Mucosa of descending colon (tissue), 3 donors: ENCODE measurements around the gene DPP10. TPM values are rescaled to one million over a fixed set of nuclear protein-coding genes. Genes with fewer than 3 reads are reported as not detected.
"Not testable (repeated sequence)": the region's sequence is repeated elsewhere in the genome, so short reads cannot be mapped to it uniquely, and the experiment has no call there.

Experiments
- ATAC-seq: fragments of 200-7000 bp; cut with Tn5 transposase; one replicate; pipeline ENCODE4 v1.9.1; 2020; ENCODE audit warnings: mild to moderate bottlenecking, moderate library complexity
- DNase-seq, 3 donors: peaks; one replicate each; pipeline ENCODE4 v3.0.0-alpha.2; 2020
- H3K36me3 ChIP-seq: fragments of 200-600 bp; one replicate; pipeline ENCODE4 v1.8.0; 2021; ENCODE audit warnings: low read depth, mild to moderate bottlenecking
- H3K4me1 ChIP-seq: fragments of 200-600 bp; one replicate; pipeline ENCODE4 v1.8.0; 2021; ENCODE audit warnings: low read depth, mild to moderate bottlenecking
- H3K4me3 ChIP-seq: fragments of 200-600 bp; one replicate; pipeline ENCODE4 v1.8.0; 2021; ENCODE audit warnings: mild to moderate bottlenecking
- H3K9me3 ChIP-seq: fragments of 200-600 bp; one replicate; pipeline ENCODE4 v1.8.0; 2021; ENCODE audit warnings: mild to moderate bottlenecking
- CTCF ChIP-seq: fragments of 200-600 bp; IDR thresholded peaks from one replicate; pipeline ENCODE4 v1.8.0; 2022; ENCODE audit warnings: antibody characterized with exemption, mild to moderate bottlenecking
- intact Hi-C, 2 donors: fragments of 100-400 bp; cut with DNase I in 1 of 2; cut with micrococcal nuclease in 1 of 2; formaldehyde crosslinking; loops; one replicate each; pipeline versions ENCODE4 v1.11.0 to v1.11.1; 2022; cut with DNase I, micrococcal nuclease
- total RNA-seq, 3 donors: library from RNA; stranded (reverse); fragmentation: NEBNext Ultra II Directional in 2 of 3; extraction: Animal tissue kit (Norgen Biotek cat#: 25700) in 2 of 3; gene quantifications; one replicate each; pipeline versions ENCODE4 v1.2.1 to v1.2.4, GENCODE V29; 2021 to 2023
- donor health status: DM: no; HTN: no; CAD: no; lungs with moderate emphysema.
- donor health status: DM: no; HTN: no; CAD: no.
- donor health status: DM: no; HTN: yes; CAD: no.

DPP10 gene
- total RNA-seq, 3 donors from 2014 or later: 6.3 to 12.2 (median 6.9) TPM

- intact Hi-C loops: no loop called here
- no peak for TF ChIP-seq CTCF
- Histone ChIP-seq H3K4me3 (no peak overlapping the region), H3K4me1 (no peaks in the 10 kb centered on the region), H3K36me3 (no peaks in the 10 kb centered on the region), H3K9me3 (peaks cover 4% of the 10 kb centered on the region)
- no peak for ATAC-seq
- DNase-seq: no peak
Observed at GRCh38 chr2:115427436-115427835, 985.0 kb downstream of the DPP10 start.

- ATAC-seq: not testable (repeated sequence)
Observed at GRCh38 chr2:115440746-115441145, 998.3 kb downstream of the DPP10 start.

GRCh38 chr2:115443539-115444185 is 1001.2 kb downstream of the DPP10 start:
- Histone ChIP-seq H3K9me3 (no peaks in the 10 kb centered on the region), H3K36me3 (no peaks in the 10 kb centered on the region), H3K4me3 (no peak overlapping the region), H3K4me1 (no peaks in the 10 kb centered on the region)
- no peak for TF ChIP-seq CTCF
- no peak for DNase-seq
- intact Hi-C loops: no loop called here
- ATAC-seq: no peak

More at GRCh38 chr2:115440746-115441145, 998.3 kb downstream of the DPP10 start:
- DNase-seq, H3K36me3 ChIP-seq, H3K9me3 ChIP-seq, intact Hi-C loops, H3K4me3 ChIP-seq, H3K4me1 ChIP-seq: not testable (repeated sequence)

- intact Hi-C loops: no loop called here
- TF ChIP-seq CTCF: no peak
- H3K4me1 ChIP-seq: peaks cover 4% of the 10 kb centered on the region
Observed at GRCh38 chr2:115460008-115460407, 1017.6 kb downstream of the DPP10 start.

GRCh38 chr2:115480741-115481140 is 1038.3 kb downstream of the DPP10 start:
- Histone ChIP-seq H3K36me3 (no peaks in the 10 kb centered on the region), H3K4me1 (no peaks in the 10 kb centered on the region), H3K4me3 (no peak overlapping the region), H3K9me3 (no peaks in the 10 kb centered on the region)
- intact Hi-C loops: no loop called here
- ATAC-seq (no peak), DNase-seq (no peak)
- TF ChIP-seq CTCF: no peak

More at GRCh38 chr2:115460008-115460407, 1017.6 kb downstream of the DPP10 start:
- Histone ChIP-seq H3K4me3 (no peak overlapping the region), H3K36me3 (no peaks in the 10 kb centered on the region), H3K9me3 (no peaks in the 10 kb centered on the region)
- ATAC-seq (no peak), DNase-seq (no peak)

- no peaks in the 10 kb centered on the region for H3K9me3 ChIP-seq
- H3K4me3 ChIP-seq: no peak overlapping the region
- no peaks in the 10 kb centered on the region for H3K36me3 ChIP-seq
- no peaks in the 10 kb centered on the region for H3K4me1 ChIP-seq
- TF ChIP-seq CTCF: no peak
- ATAC-seq (no peak), DNase-seq (no peak)
- intact Hi-C loops: no loop called here
Observed at GRCh38 chr2:115481842-115482241, 1039.4 kb downstream of the DPP10 start.
